ENCODE data around the gene MLLT3. TPM values are rescaled to one million over a fixed set of nuclear protein-coding genes. Genes with fewer than 3 reads are reported as not detected.

The MLLT3 gene
- total RNA-seq, 1 donor from 2014 or later: 7.7 TPM

DNA sequence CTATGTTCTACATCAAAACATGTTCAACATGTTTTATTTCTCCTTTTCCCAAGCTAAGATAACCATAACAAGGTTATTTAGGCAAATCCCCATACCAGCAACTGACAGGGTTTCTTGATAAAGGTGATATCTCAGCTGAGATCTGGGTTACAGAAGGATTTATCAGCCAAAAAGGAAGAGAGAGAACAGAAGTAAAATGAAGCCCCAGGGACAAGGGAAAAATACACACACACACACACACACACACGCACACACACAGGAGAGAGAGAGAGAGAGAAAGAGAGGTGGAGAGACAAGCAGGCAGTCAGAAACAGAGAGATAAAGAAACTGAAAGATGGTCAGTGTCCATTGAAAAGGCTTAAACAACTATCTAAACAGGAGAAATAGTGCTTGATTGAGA is 19.7 kb upstream of the MLLT3 start:
- no peaks in the 10 kb centered on the region for H3K36me3 Mint-ChIP-seq (ENCODE audit: low read depth)
- peaks cover 26% of the 10 kb centered on the region for H3K27me3 Mint-ChIP-seq (ENCODE audit: low read depth)
- H3K9me3 Mint-ChIP-seq (ENCODE audit: low read depth): no peaks in the 10 kb centered on the region
- H3K27ac Mint-ChIP-seq (ENCODE audit: unreplicated experiment): no peak overlapping the region
- no peak for DNase-seq (ENCODE audit: low spot score)
- TF ChIP-seq, protein P1, sequence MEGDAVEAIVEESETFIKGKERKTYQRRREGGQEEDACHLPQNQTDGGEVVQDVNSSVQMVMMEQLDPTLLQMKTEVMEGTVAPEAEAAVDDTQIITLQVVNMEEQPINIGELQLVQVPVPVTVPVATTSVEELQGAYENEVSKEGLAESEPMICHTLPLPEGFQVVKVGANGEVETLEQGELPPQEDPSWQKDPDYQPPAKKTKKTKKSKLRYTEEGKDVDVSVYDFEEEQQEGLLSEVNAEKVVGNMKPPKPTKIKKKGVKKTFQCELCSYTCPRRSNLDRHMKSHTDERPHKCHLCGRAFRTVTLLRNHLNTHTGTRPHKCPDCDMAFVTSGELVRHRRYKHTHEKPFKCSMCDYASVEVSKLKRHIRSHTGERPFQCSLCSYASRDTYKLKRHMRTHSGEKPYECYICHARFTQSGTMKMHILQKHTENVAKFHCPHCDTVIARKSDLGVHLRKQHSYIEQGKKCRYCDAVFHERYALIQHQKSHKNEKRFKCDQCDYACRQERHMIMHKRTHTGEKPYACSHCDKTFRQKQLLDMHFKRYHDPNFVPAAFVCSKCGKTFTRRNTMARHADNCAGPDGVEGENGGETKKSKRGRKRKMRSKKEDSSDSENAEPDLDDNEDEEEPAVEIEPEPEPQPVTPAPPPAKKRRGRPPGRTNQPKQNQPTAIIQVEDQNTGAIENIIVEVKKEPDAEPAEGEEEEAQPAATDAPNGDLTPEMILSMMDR (IDR thresholded peaks at IDR 0.05): no peak
- H3K4me3 Mint-ChIP-seq (ENCODE audit: unreplicated experiment): no peak overlapping the region
- peaks cover 17% of the 10 kb centered on the region for H3K4me1 Mint-ChIP-seq (ENCODE audit: low read depth)

DNA sequence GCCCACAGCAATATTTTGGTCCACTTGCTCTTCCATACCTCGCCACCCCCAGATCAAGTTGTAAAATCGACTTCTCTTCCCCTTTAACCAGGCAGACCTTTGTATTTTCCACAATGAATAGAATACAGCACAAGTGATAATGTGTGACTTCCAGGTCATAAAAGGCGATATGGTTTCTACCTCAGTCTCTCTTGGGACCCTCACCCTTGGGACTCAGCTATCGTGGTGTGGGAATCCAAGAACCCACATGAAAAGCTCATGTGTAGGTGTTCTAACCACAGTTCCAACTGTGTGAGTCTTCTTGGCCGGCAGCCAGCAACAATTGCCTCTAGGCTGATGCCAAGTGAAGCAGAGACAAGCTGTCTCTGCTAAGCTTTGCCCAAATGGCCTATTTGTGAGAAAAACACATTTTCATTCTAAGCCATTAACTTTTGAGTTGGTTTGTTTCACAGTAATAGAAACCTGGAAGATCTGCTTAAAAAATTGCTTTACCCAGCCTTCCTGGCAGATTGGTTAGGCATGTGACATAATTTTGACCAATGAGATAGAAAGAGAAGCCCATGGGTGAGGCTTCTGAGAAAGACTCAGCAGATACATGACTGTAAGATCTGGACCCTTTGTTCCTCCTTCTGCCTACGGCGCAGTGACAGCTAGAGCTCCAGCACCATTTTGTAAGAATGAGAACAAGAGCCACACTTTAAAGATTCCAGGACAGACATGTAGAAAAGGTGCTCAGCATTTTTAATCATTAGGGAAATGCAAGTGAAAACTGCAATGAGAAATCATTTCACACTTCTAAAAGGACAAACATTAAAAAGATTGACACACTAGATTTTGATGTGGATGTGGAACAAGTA is 18.3 kb upstream of the MLLT3 start:
- no peaks in the 10 kb centered on the region for H3K9me3 Mint-ChIP-seq (ENCODE audit: low read depth)
- H3K4me3 Mint-ChIP-seq (ENCODE audit: unreplicated experiment): no peak overlapping the region
- no peak overlapping the region for H3K27ac Mint-ChIP-seq (ENCODE audit: unreplicated experiment)
- TF ChIP-seq, protein P1 (IDR thresholded peaks at IDR 0.05): no peak
- no peaks in the 10 kb centered on the region for H3K36me3 Mint-ChIP-seq (ENCODE audit: low read depth)
- DNase-seq (ENCODE audit: low spot score): no peak
- peaks cover 26% of the 10 kb centered on the region for H3K4me1 Mint-ChIP-seq (ENCODE audit: low read depth)
- peaks cover 23% of the 10 kb centered on the region for H3K27me3 Mint-ChIP-seq (ENCODE audit: low read depth)

DNA sequence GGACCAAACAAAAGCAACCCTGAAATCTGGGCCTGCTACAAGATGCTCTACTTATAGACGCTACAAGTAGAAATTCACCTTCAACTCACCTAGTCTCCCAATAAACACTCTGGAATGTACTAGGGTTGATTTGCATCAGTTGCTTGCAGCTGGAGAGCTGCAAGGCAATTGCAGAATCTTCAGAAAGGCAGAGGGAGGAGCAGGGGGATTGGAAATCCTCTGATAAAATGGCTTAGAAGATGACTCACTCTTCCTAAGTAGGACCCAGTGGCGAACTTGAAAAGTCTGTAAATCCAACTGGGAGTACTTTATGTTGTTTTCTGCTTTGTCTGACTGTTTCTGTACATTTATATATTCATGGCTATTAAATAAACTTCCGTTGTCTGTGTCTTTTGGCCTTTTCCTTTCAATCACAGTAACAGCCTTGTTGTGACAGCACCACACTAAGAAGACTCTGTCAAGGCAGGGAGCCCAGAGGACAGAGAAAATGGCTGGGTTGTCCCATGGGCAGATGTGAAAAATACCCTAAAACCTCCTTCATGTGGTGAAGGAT is 14.7 kb upstream of the MLLT3 start:
- Mint-ChIP-seq H3K36me3 (ENCODE audit: low read depth) (no peaks in the 10 kb centered on the region), H3K27ac (ENCODE audit: unreplicated experiment) (no peak overlapping the region), H3K9me3 (ENCODE audit: low read depth) (no peaks in the 10 kb centered on the region), H3K27me3 (ENCODE audit: low read depth) (peaks cover 8% of the 10 kb centered on the region), H3K4me1 (ENCODE audit: low read depth) (peaks cover 28% of the 10 kb centered on the region), H3K4me3 (ENCODE audit: unreplicated experiment) (no peak overlapping the region)
- TF ChIP-seq, protein P1 (IDR thresholded peaks at IDR 0.05): no peak
- DNase-seq (ENCODE audit: low spot score): no peak

DNA sequence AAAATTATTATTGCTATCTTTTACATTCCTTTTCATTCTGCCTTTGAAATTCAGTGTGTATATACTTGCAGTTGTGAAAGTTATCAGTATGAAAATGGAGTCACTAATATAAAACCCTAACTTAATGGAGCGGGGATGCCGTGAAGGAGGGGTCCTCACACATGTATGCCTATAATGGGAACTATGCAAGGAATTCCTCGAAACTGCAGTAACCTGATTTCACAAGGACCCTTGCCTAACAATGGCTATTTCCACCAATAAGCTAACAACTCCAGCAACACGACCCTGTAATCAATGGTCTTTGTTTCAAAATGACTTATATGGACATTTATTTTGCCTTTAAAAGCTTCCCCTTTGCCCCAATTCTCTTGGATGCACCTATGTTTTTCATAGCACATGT is 12.6 kb upstream of the MLLT3 start:
- H3K4me3 Mint-ChIP-seq (ENCODE audit: unreplicated experiment): no peak overlapping the region
- peaks cover 25% of the 10 kb centered on the region for H3K4me1 Mint-ChIP-seq (ENCODE audit: low read depth)
- H3K9me3 Mint-ChIP-seq (ENCODE audit: low read depth): no peaks in the 10 kb centered on the region
- no peak overlapping the region for H3K27ac Mint-ChIP-seq (ENCODE audit: unreplicated experiment)
- H3K36me3 Mint-ChIP-seq (ENCODE audit: low read depth): no peaks in the 10 kb centered on the region
- TF ChIP-seq, protein P1 (IDR thresholded peaks at IDR 0.05): no peak
- DNase-seq (ENCODE audit: low spot score): no peak
- H3K27me3 Mint-ChIP-seq (ENCODE audit: low read depth): peaks cover 12% of the 10 kb centered on the region

DNA sequence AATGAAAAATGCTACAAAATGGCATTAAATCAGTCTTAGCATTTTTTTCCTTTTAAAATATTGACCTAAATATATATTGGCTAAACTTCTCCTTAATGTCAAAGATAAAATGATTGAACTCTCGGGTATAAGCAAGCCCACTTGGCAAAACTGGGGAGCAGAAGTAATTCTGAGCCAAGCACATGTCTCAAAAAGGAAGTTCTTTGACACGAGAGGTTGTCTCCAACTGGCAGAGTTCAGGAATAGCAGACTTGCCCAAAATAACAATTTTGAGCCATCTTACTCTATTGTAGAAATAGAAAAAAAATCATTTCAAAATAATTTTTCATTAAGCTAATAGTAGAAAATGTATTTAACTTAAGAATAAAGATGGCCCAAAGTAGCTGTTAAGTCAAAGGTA is 10.4 kb upstream of the MLLT3 start:
- no peak overlapping the region for H3K4me3 Mint-ChIP-seq (ENCODE audit: unreplicated experiment)
- peaks cover 19% of the 10 kb centered on the region for H3K4me1 Mint-ChIP-seq (ENCODE audit: low read depth)
- H3K36me3 Mint-ChIP-seq (ENCODE audit: low read depth): no peaks in the 10 kb centered on the region
- DNase-seq (ENCODE audit: low spot score): no peak
- H3K27me3 Mint-ChIP-seq (ENCODE audit: low read depth): peaks cover 15% of the 10 kb centered on the region
- H3K9me3 Mint-ChIP-seq (ENCODE audit: low read depth): no peaks in the 10 kb centered on the region
- TF ChIP-seq, protein P1 (IDR thresholded peaks at IDR 0.05): no peak
- H3K27ac Mint-ChIP-seq (ENCODE audit: unreplicated experiment): no peak overlapping the region
